ENCODE results near the gene PCED1B. TPM values are rescaled to one million over a fixed set of nuclear protein-coding genes. Genes with fewer than 3 reads are reported as not detected.

PCED1B gene
- total RNA-seq, 1 donor from 2014 or later = 49.9 TPM

GRCh38 chr12:47082796-47083621 is 3.6 kb downstream of the PCED1B start:
- peaks cover 26% of the 10 kb centered on the region for H3K36me3 Mint-ChIP-seq (ENCODE audit: low read depth)

GRCh38 chr12:47084172-47084571 is 4.8 kb downstream of the PCED1B start:
- no peaks in the 10 kb centered on the region for H3K27me3 Mint-ChIP-seq (ENCODE audit: low read depth)
- DNase-seq (ENCODE audit: low spot score) = no peak
- intact Hi-C loops (cut with micrococcal nuclease) = loop anchor here (2.0 to 5.0 kb wide), 7 partner anchors 63 to 623 kb away; partner anchors contain the start of gene RPAP3
- peak overlapping the region; percentile 71 for H3K27ac Mint-ChIP-seq
- H3K36me3 Mint-ChIP-seq (ENCODE audit: low read depth) = peaks cover 17% of the 10 kb centered on the region
- no peak overlapping the region for H3K4me3 Mint-ChIP-seq (ENCODE audit: low read depth)
- peaks cover 57% of the 10 kb centered on the region for H3K4me1 Mint-ChIP-seq (ENCODE audit: low read depth)
- no peaks in the 10 kb centered on the region for H3K9me3 Mint-ChIP-seq

More at GRCh38 chr12:47082796-47083621, 3.6 kb downstream of the PCED1B start:
- Mint-ChIP-seq H3K27ac (no peak overlapping the region), H3K9me3 (no peaks in the 10 kb centered on the region), H3K4me3 (ENCODE audit: low read depth) (no peak overlapping the region), H3K27me3 (ENCODE audit: low read depth) (no peaks in the 10 kb centered on the region), H3K4me1 (ENCODE audit: low read depth) (peaks cover 67% of the 10 kb centered on the region)
- no peak for DNase-seq (ENCODE audit: low spot score)
- intact Hi-C loops (cut with micrococcal nuclease) = loop anchor here (5.0 kb wide), 3 partner anchors 64 to 624 kb away; partner anchors contain the start of gene RPAP3

GRCh38 chr12:47085815-47086252 is 6.4 kb downstream of the PCED1B start:
- intact Hi-C loops (cut with micrococcal nuclease) = loop anchor here (1.0 to 2.0 kb wide), 5 partner anchors 25 to 311 kb away; no protein-coding TSS in a partner anchor
- H3K4me1 Mint-ChIP-seq (ENCODE audit: low read depth) = peaks cover 55% of the 10 kb centered on the region
- peaks cover 5% of the 10 kb centered on the region for H3K9me3 Mint-ChIP-seq
- peaks cover 16% of the 10 kb centered on the region for H3K36me3 Mint-ChIP-seq (ENCODE audit: low read depth)
- peak overlapping the region; percentile 48 for H3K27ac Mint-ChIP-seq
- H3K27me3 Mint-ChIP-seq (ENCODE audit: low read depth) = no peaks in the 10 kb centered on the region
- no peak overlapping the region for H3K4me3 Mint-ChIP-seq (ENCODE audit: low read depth)
- no peak for DNase-seq (ENCODE audit: low spot score)

GRCh38 chr12:47087088-47087688 is 7.8 kb downstream of the PCED1B start:
- H3K27ac Mint-ChIP-seq = no peak overlapping the region
- peaks cover 8% of the 10 kb centered on the region for H3K9me3 Mint-ChIP-seq
- no peak for DNase-seq (ENCODE audit: low spot score)
- H3K4me3 Mint-ChIP-seq (ENCODE audit: low read depth) = no peak overlapping the region
- no peaks in the 10 kb centered on the region for H3K27me3 Mint-ChIP-seq (ENCODE audit: low read depth)
- H3K4me1 Mint-ChIP-seq (ENCODE audit: low read depth) = peaks cover 43% of the 10 kb centered on the region
- intact Hi-C loops (cut with micrococcal nuclease) = no loop called here
- H3K36me3 Mint-ChIP-seq (ENCODE audit: low read depth) = peaks cover 20% of the 10 kb centered on the region

GRCh38 chr12:47088021-47088944 is 8.9 kb downstream of the PCED1B start:
- peaks cover 8% of the 10 kb centered on the region for H3K9me3 Mint-ChIP-seq
- intact Hi-C loops (cut with micrococcal nuclease) = no loop called here

GRCh38 chr12:47091009-47091408 is 11.6 kb downstream of the PCED1B start:
- H3K27ac Mint-ChIP-seq = no peak overlapping the region
- peaks cover 19% of the 10 kb centered on the region for H3K36me3 Mint-ChIP-seq (ENCODE audit: low read depth)
- no peak overlapping the region for H3K4me3 Mint-ChIP-seq (ENCODE audit: low read depth)
- intact Hi-C loops (cut with micrococcal nuclease) = no loop called here
- peaks cover 2% of the 10 kb centered on the region for H3K27me3 Mint-ChIP-seq (ENCODE audit: low read depth)
- H3K4me1 Mint-ChIP-seq (ENCODE audit: low read depth) = peaks cover 22% of the 10 kb centered on the region
- DNase-seq (ENCODE audit: low spot score) = no peak
- peaks cover 8% of the 10 kb centered on the region for H3K9me3 Mint-ChIP-seq

More at GRCh38 chr12:47088021-47088944, 8.9 kb downstream of the PCED1B start:
- Mint-ChIP-seq H3K36me3 (ENCODE audit: low read depth) (peaks cover 23% of the 10 kb centered on the region), H3K27me3 (ENCODE audit: low read depth) (peaks cover 2% of the 10 kb centered on the region), H3K27ac (no peak overlapping the region), H3K4me1 (ENCODE audit: low read depth) (peaks cover 36% of the 10 kb centered on the region), H3K4me3 (ENCODE audit: low read depth) (no peak overlapping the region)
- no peak for DNase-seq (ENCODE audit: low spot score)

GRCh38 chr12:47094804-47095203 is 15.4 kb downstream of the PCED1B start:
- no peak overlapping the region for H3K4me3 Mint-ChIP-seq (ENCODE audit: low read depth)
- intact Hi-C loops (cut with micrococcal nuclease) = no loop called here
- peaks cover 17% of the 10 kb centered on the region for H3K4me1 Mint-ChIP-seq (ENCODE audit: low read depth)
- H3K27me3 Mint-ChIP-seq (ENCODE audit: low read depth) = peaks cover 2% of the 10 kb centered on the region
- H3K27ac Mint-ChIP-seq = no peak overlapping the region
- peaks cover 19% of the 10 kb centered on the region for H3K36me3 Mint-ChIP-seq (ENCODE audit: low read depth)
- H3K9me3 Mint-ChIP-seq = peaks cover 8% of the 10 kb centered on the region
- DNase-seq (ENCODE audit: low spot score) = no peak

GRCh38 chr12:47095446-47096236 is 16.2 kb downstream of the PCED1B start:
- peaks cover 5% of the 10 kb centered on the region for H3K9me3 Mint-ChIP-seq
- no peak overlapping the region for H3K27ac Mint-ChIP-seq

GRCh38 chr12:47097276-47097896 is 18.0 kb downstream of the PCED1B start:
- Mint-ChIP-seq H3K4me3 (ENCODE audit: low read depth) (no peak overlapping the region), H3K36me3 (ENCODE audit: low read depth) (peaks cover 6% of the 10 kb centered on the region), H3K9me3 (no peaks in the 10 kb centered on the region), H3K27ac (no peak overlapping the region), H3K27me3 (ENCODE audit: low read depth) (peaks cover under 1% of the 10 kb centered on the region), H3K4me1 (ENCODE audit: low read depth) (peaks cover 13% of the 10 kb centered on the region)
- DNase-seq (ENCODE audit: low spot score) = no peak
- intact Hi-C loops (cut with micrococcal nuclease) = no loop called here

More at GRCh38 chr12:47095446-47096236, 16.2 kb downstream of the PCED1B start:
- peaks cover 15% of the 10 kb centered on the region for H3K4me1 Mint-ChIP-seq (ENCODE audit: low read depth)
- peaks cover 12% of the 10 kb centered on the region for H3K36me3 Mint-ChIP-seq (ENCODE audit: low read depth)
- DNase-seq (ENCODE audit: low spot score) = no peak
- intact Hi-C loops (cut with micrococcal nuclease) = no loop called here
- no peak overlapping the region for H3K4me3 Mint-ChIP-seq (ENCODE audit: low read depth)
- H3K27me3 Mint-ChIP-seq (ENCODE audit: low read depth) = peaks cover 2% of the 10 kb centered on the region

GRCh38 chr12:47098099-47098498 is 18.7 kb downstream of the PCED1B start:
- Mint-ChIP-seq H3K36me3 (ENCODE audit: low read depth) (peaks cover 4% of the 10 kb centered on the region), H3K27me3 (ENCODE audit: low read depth) (no peaks in the 10 kb centered on the region), H3K9me3 (no peaks in the 10 kb centered on the region), H3K4me3 (ENCODE audit: low read depth) (no peak overlapping the region), H3K27ac (no peak overlapping the region), H3K4me1 (ENCODE audit: low read depth) (peaks cover 11% of the 10 kb centered on the region)
- DNase-seq (ENCODE audit: low spot score) = no peak
- intact Hi-C loops (cut with micrococcal nuclease) = no loop called here

GRCh38 chr12:47099610-47100009 is 20.2 kb downstream of the PCED1B start:
- H3K27ac Mint-ChIP-seq = no peak overlapping the region
- intact Hi-C loops (cut with micrococcal nuclease) = no loop called here

More at GRCh38 chr12:47099610-47100009, 20.2 kb downstream of the PCED1B start:
- H3K27me3 Mint-ChIP-seq (ENCODE audit: low read depth) = no peaks in the 10 kb centered on the region
- no peak for DNase-seq (ENCODE audit: low spot score)
- no peaks in the 10 kb centered on the region for H3K9me3 Mint-ChIP-seq
- no peak overlapping the region for H3K4me3 Mint-ChIP-seq (ENCODE audit: low read depth)
- peaks cover 7% of the 10 kb centered on the region for H3K4me1 Mint-ChIP-seq (ENCODE audit: low read depth)
- peaks cover 2% of the 10 kb centered on the region for H3K36me3 Mint-ChIP-seq (ENCODE audit: low read depth)

All from activated T-helper 2 cell treated with anti-CD3 and anti-CD28 coated beads, Interferon-gamma antibody, Interleukin-2, Interleukin-4, amounts not matched to agents 10 μg/mL and 5 μg/mL and 100 μg/mL, durations not matched to agents 14 hours and 24 hours and 36 hours (primary cell).